Liver (tissue), 9 donors: Measurements from ENCODE around the gene ARHGAP40. TPM values are rescaled to one million over a fixed set of nuclear protein-coding genes. Genes with fewer than 3 reads are reported as not detected.

Experiments used
- DNase-seq: peaks from one replicate; pipeline ENCODE4 v3.0.0-alpha.2; 2017; ENCODE audit warnings: low spot score
- H3K27ac ChIP-seq, 2 donors: one replicate each; pipeline ENCODE4 v1.7.0; 2013; ENCODE audit warnings: inconsistent platforms in 2 of 2, low read length in 2 of 2, control low read depth in 1 of 2, low read depth in 1 of 2, mild to moderate bottlenecking in 1 of 2
- H3K27me3 ChIP-seq, 4 donors: one replicate each; pipeline versions ENCODE4 v1.6.1 to v1.7.0; 2013; ENCODE audit warnings: low read length in 3 of 4, inconsistent platforms in 1 of 4, mild to moderate bottlenecking in 1 of 4, moderate library complexity in 1 of 4; ENCODE audit not compliant: control insufficient read depth in 4 of 4, insufficient read depth in 4 of 4
- H3K36me3 ChIP-seq, 4 donors: one replicate each; pipeline versions ENCODE4 v1.6.1 to v1.7.0; 2013; ENCODE audit warnings: low read length in 3 of 4, mild to moderate bottlenecking in 3 of 4, low read depth in 1 of 4, moderate library complexity in 1 of 4; ENCODE audit not compliant: control insufficient read depth in 4 of 4, insufficient read depth in 3 of 4
- H3K4me1 ChIP-seq, 4 donors: one replicate each; pipeline versions ENCODE4 v1.6.1 to v1.7.0; 2013; ENCODE audit warnings: low read length in 3 of 4, mild to moderate bottlenecking in 3 of 4, moderate library complexity in 1 of 4; ENCODE audit not compliant: control insufficient read depth in 4 of 4, insufficient read depth in 4 of 4
- H3K4me3 ChIP-seq, 3 donors: one replicate each; pipeline versions ENCODE4 v1.6.1 to v1.7.0; 2013; ENCODE audit warnings: low read length in 3 of 3, control low read depth in 1 of 3, low read depth in 1 of 3, mild to moderate bottlenecking in 1 of 3
- H3K9ac ChIP-seq, 2 donors: one replicate each; pipeline ENCODE4 v1.7.0; 2013; ENCODE audit warnings: low read length in 2 of 2, mild to moderate bottlenecking in 2 of 2, moderate library complexity in 2 of 2, control low read depth in 1 of 2, low read depth in 1 of 2
- H3K9me3 ChIP-seq, 4 donors: one replicate each; pipeline versions ENCODE4 v1.6.1 to v1.7.0; 2013; ENCODE audit warnings: low read length in 3 of 4; ENCODE audit not compliant: control insufficient read depth in 4 of 4
- ATF3 ChIP-seq: IDR thresholded peaks from 2 replicates; pipeline ENCODE4 v1.6.1; 2016; ENCODE audit warnings: antibody characterized with exemption
- CTCF ChIP-seq: fragments of 150-350 bp; IDR thresholded peaks from 2 replicates; pipeline ENCODE4 v1.5.1; 2017; ENCODE audit warnings: improper control_type of control experiment, low read depth, low read length; ENCODE audit not compliant: missing input control
- FOXA1 ChIP-seq: IDR thresholded peaks from 2 replicates; pipeline ENCODE4 v1.6.1; 2016; ENCODE audit warnings: antibody characterized with exemption
- FOXA2 ChIP-seq: IDR thresholded peaks from 2 replicates; pipeline ENCODE4 v1.6.1; 2016; ENCODE audit warnings: antibody characterized with exemption
- GABPA ChIP-seq, 2 donors: IDR thresholded peaks in 1 of 2; conservative IDR thresholded peaks in 1 of 2; 2 replicates each; pipeline ENCODE4 v1.6.1; 2016; ENCODE audit warnings: antibody characterized with exemption in 2 of 2, mild to moderate bottlenecking in 1 of 2, moderate library complexity in 1 of 2
- HNF4A ChIP-seq, 2 donors: conservative IDR thresholded peaks; 2 replicates each; pipeline ENCODE4 v1.6.1; 2016; ENCODE audit warnings: antibody characterized with exemption in 2 of 2, mild to moderate bottlenecking in 2 of 2
- HNF4G ChIP-seq: IDR thresholded peaks from 2 replicates; pipeline ENCODE4 v1.6.1; 2016; ENCODE audit warnings: antibody characterized with exemption
- JUND ChIP-seq, 2 donors: IDR thresholded peaks; 2 replicates each; pipeline ENCODE4 v1.6.1; 2016; ENCODE audit warnings: antibody characterized with exemption in 2 of 2
- MAX ChIP-seq: IDR thresholded peaks from 2 replicates; pipeline ENCODE4 v1.6.1; 2016; ENCODE audit warnings: antibody characterized with exemption
- RAD21 ChIP-seq, 2 donors: IDR thresholded peaks; 2 replicates each; pipeline ENCODE4 v1.6.1; 2016; ENCODE audit warnings: antibody characterized with exemption in 2 of 2, mild to moderate bottlenecking in 2 of 2
- REST ChIP-seq: IDR thresholded peaks from 2 replicates; pipeline ENCODE4 v1.6.1; 2016; ENCODE audit warnings: antibody characterized with exemption, mild to moderate bottlenecking
- SP1 ChIP-seq: IDR thresholded peaks from 2 replicates; pipeline ENCODE4 v1.6.1; 2018; ENCODE audit warnings: antibody characterized with exemption, mild to moderate bottlenecking
- TAF1 ChIP-seq: conservative IDR thresholded peaks from 2 replicates; pipeline ENCODE4 v1.6.1; 2016; ENCODE audit warnings: antibody characterized with exemption, mild to moderate bottlenecking
- ZBTB33 ChIP-seq: IDR thresholded peaks from 2 replicates; pipeline ENCODE4 v1.6.1; 2016; ENCODE audit warnings: antibody characterized with exemption
- WGBS: extraction: QIAGEN DNeasy Blood & Tissue Kit; methylation state at CpG from one replicate; pipeline ENCODE4 v1.1.7; 2013; 5-methylcytosine and 5-hydroxymethylcytosine counted together
- polyA plus RNA-seq, 2 donors: library from polyadenylated mRNA; stranded (reverse) in 1 of 2; unstranded in 1 of 2; fragments of 200-250 nt in 1 of 2; fragments of >200 nt in 1 of 2; fragmentation: Nextera tagmentation in 1 of 2; extraction: Ambion mirVana in 1 of 2; gene quantifications; one replicate each; pipeline versions ENCODE4 v1.2.1 to v1.2.3, GENCODE V29; 2013 to 2015
- total RNA-seq, 2 donors: library from RNA; depleted of rRNA; stranded (reverse); fragments of >200 nt; gene quantifications; one replicate each; pipeline ENCODE4 v1.2.3, GENCODE V29; 2014
- donor health status: healthy.
- donor health status: healthy.
- donor health status: healthy.
- donor health status: healthy.
- donor health status: healthy.

ARHGAP40 gene
- total and polyA plus RNA-seq, 4 donors, result 0.08 TPM; not detected in 3

- TF ChIP-seq ATF3 (no peak), RAD21 (IDR thresholded peaks at IDR 0.05) (no peak), TAF1 (no peak), MAX (no peak), REST (no peak), FOXA2 (no peak), JUND (IDR thresholded peaks at IDR 0.05) (no peak), HNF4G (no peak), HNF4A (conservative IDR thresholded peaks at IDR 0.05) (no peak), SP1 (no peak), GABPA (IDR thresholded peaks at IDR 0.05 in 1 of 2, conservative IDR thresholded peaks at IDR 0.05 in 1 of 2) (no peak), FOXA1 (no peak), CTCF (no peak), ZBTB33 (no peak)
- Histone ChIP-seq H3K27me3 (peaks cover 0 to 4% (median 3%) of the 10 kb centered on the region in 4 donors), H3K36me3 (no peaks in the 10 kb centered on the region)
These were observed 63.5 kb downstream of the ARHGAP40 start for GRCh38 chr20:38665094-38665493.

More at GRCh38 chr20:38665094-38665493, 63.5 kb downstream of the ARHGAP40 start:
- Histone ChIP-seq H3K9ac (no peak overlapping the region), H3K4me3 (no peak overlapping the region), H3K27ac (no peak overlapping the region), H3K4me1 (no peaks in the 10 kb centered on the region), H3K9me3 (peaks cover 0 to 3% (median under 1%) of the 10 kb centered on the region in 4 donors)
- 65% methylated on average over 3 of the region's 3 CpGs for WGBS
- no peak for DNase-seq
